BLaER1 treated with 17β-estradiol and CSF1 and Interleukin-3, amounts not matched to agents 10 nM and 100 nM (cell line): ENCODE data around the gene MED23.

Source experiments
- H3K27ac ChIP-seq, 11 experiments: shearing (Covaris generic); formaldehyde crosslinking; 2 replicates each; pipeline ENCODE4 v1.8.1; 2022
- H3K27me3 ChIP-seq, 11 experiments: shearing (Covaris generic); formaldehyde crosslinking; 2 replicates each; pipeline ENCODE4 v1.8.1; 2022
- H3K36me3 ChIP-seq, 11 experiments: shearing (Covaris generic); formaldehyde crosslinking; 2 replicates each; pipeline ENCODE4 v1.8.1; 2022
- H3K4me1 ChIP-seq, 10 experiments: shearing (Covaris generic); formaldehyde crosslinking; 2 replicates each; pipeline ENCODE4 v1.8.1; 2022
- H3K4me2 ChIP-seq, 11 experiments: shearing (Covaris generic); formaldehyde crosslinking; 2 replicates each; pipeline ENCODE4 v1.8.1; 2022
- H3K4me3 ChIP-seq, 10 experiments: shearing (Covaris generic); formaldehyde crosslinking; 2 replicates each; pipeline ENCODE4 v1.8.1; 2022
- H3K9ac ChIP-seq, 11 experiments: shearing (Covaris generic); formaldehyde crosslinking; 2 replicates each; pipeline ENCODE4 v1.8.1; 2022
- H3K9me3 ChIP-seq, 11 experiments: shearing (Covaris generic); formaldehyde crosslinking; replicated peaks in 1 of 11; 2 replicates each; pipeline ENCODE4 v1.8.1; 2022
- H4K20me1 ChIP-seq, 11 experiments: shearing (Covaris generic); formaldehyde crosslinking; 2 replicates each; pipeline ENCODE4 v1.8.1; 2022
- Cebpa-rat ChIP-seq, 11 experiments: shearing (Covaris generic); IDR thresholded peaks; 2 replicates each; pipeline ENCODE4 v1.8.1; 2022

MED23 gene

GRCh38 chr6:131597446-131597845 is 30.6 kb downstream of the MED23 start:
- no peak overlapping the region for H3K9ac ChIP-seq
- H3K36me3 ChIP-seq: peaks cover 89 to 99% (median 95%) of the 10 kb centered on the region in 11 experiments
- TF ChIP-seq Cebpa-rat (IDR thresholded peaks at IDR 0.05): no peak

DNA sequence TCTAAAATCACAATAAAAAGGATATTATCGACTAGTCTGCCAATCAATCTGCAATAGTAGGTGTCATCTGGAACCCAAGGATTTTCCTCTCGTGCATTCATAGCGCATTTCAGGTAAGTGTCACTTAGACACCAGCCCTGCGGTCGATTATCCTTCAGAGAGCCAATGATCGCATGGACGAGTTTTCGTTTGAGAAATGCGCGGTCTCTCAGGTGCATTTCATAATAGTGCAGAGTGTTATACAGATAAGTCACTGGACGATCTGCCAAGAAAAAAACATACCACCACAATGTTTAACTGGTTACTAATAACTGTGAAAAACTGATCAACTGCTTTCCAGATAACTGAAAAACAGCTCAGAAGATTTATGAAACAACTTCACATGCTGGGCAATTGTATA is 34.0 kb downstream of the MED23 start:
- Histone ChIP-seq H3K4me2 (no peak overlapping the region), H4K20me1 (no peaks in the 10 kb centered on the region; a peak in 1 of 22 replicates), H3K36me3 (peaks cover 89 to 99% (median 96%) of the 10 kb centered on the region in 11 experiments), H3K9ac (no peak overlapping the region), H3K27me3 (no peaks in the 10 kb centered on the region), H3K4me3 (no peak overlapping the region), H3K27ac (no peak overlapping the region), H3K9me3 (no peaks in the 10 kb centered on the region), H3K4me1 (no peaks in the 10 kb centered on the region)
- TF ChIP-seq Cebpa-rat (IDR thresholded peaks at IDR 0.05): no peak

More at GRCh38 chr6:131597446-131597845, 30.6 kb downstream of the MED23 start:
- Histone ChIP-seq H3K9me3 (no peaks in the 10 kb centered on the region), H3K27me3 (no peaks in the 10 kb centered on the region), H3K27ac (no peak overlapping the region), H3K4me2 (no peak overlapping the region), H3K4me3 (no peak overlapping the region), H3K4me1 (no peaks in the 10 kb centered on the region), H4K20me1 (no peaks in the 10 kb centered on the region; a peak in 2 of 22 replicates)

DNA sequence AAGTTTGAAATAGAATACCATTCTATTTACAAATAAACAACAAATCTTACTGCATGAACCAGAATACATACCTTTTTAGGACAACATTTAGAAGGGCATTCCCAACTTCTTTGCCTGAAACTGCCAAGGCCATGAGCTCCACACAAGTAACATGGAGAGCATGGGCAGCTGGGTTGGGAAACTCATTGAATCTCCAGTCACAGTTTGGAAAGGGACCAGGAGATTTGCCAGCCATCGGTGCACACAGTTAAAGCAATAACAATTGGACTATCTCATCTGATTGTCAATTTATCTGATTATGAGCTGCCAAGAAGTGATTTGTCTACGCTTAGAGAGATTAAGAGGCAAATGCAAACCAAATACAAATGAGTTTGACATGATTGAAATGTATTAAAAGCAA is 35.1 kb downstream of the MED23 start:
- Histone ChIP-seq H3K9me3 (no peaks in the 10 kb centered on the region), H3K9ac (no peak overlapping the region), H3K4me2 (no peak overlapping the region), H3K4me3 (no peak overlapping the region), H4K20me1 (no peaks in the 10 kb centered on the region), H3K27ac (no peak overlapping the region), H3K4me1 (no peaks in the 10 kb centered on the region), H3K27me3 (no peaks in the 10 kb centered on the region), H3K36me3 (peaks cover 88 to 99% (median 96%) of the 10 kb centered on the region in 11 experiments)
- TF ChIP-seq Cebpa-rat (IDR thresholded peaks at IDR 0.05): no peak

- H3K27me3 ChIP-seq: no peaks in the 10 kb centered on the region
- no peaks in the 10 kb centered on the region for H3K9me3 ChIP-seq
- no peaks in the 10 kb centered on the region for H4K20me1 ChIP-seq
- no peak overlapping the region for H3K4me2 ChIP-seq
- H3K27ac ChIP-seq: no peak overlapping the region
- no peak overlapping the region for H3K4me3 ChIP-seq
- H3K9ac ChIP-seq: no peak overlapping the region
- no peaks in the 10 kb centered on the region for H3K4me1 ChIP-seq
- no peak for TF ChIP-seq Cebpa-rat (IDR thresholded peaks at IDR 0.05)
- H3K36me3 ChIP-seq: peaks cover 91 to 99% (median 97%) of the 10 kb centered on the region in 11 experiments
Measured at GRCh38 chr6:131588643-131589042, 39.4 kb downstream of the MED23 start.

GRCh38 chr6:131587909-131588308 is 40.1 kb downstream of the MED23 start:
- no peaks in the 10 kb centered on the region for H3K9me3 ChIP-seq
- no peaks in the 10 kb centered on the region for H3K4me1 ChIP-seq
- no peak for TF ChIP-seq Cebpa-rat (IDR thresholded peaks at IDR 0.05)
- no peak overlapping the region for H3K4me3 ChIP-seq
- H3K9ac ChIP-seq: no peak overlapping the region
- H4K20me1 ChIP-seq: no peaks in the 10 kb centered on the region
- H3K36me3 ChIP-seq: peaks cover 93 to 100% (median 99%) of the 10 kb centered on the region in 11 experiments
- H3K4me2 ChIP-seq: no peak overlapping the region
- no peaks in the 10 kb centered on the region for H3K27me3 ChIP-seq
- no peak overlapping the region for H3K27ac ChIP-seq

DNA sequence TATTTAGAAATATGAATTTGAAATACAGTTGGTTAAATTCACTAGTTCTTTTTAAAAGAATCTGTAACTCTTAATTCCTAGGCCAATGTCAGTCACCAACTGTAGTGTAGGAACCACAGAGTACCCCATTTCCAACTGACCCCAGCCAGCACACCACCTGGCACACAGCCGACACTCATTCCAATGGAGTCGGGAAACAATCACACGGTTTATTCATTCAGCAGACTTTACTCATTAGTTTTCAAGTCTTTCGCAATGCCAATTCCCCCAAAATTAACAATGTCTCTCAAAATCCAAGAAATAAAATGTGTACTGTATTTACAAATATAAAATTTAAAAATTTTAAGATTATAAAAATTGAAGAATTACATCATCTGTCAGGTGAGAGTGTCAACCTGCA is 41.5 kb downstream of the MED23 start:
- H3K4me3 ChIP-seq: no peak overlapping the region
- no peak overlapping the region for H3K9ac ChIP-seq
- no peaks in the 10 kb centered on the region for H4K20me1 ChIP-seq
- TF ChIP-seq Cebpa-rat (IDR thresholded peaks at IDR 0.05): 0 out of 22 replicates have a peak, but pooled peaks of 1 of the 11 experiments have one; percentile 37
- peaks cover 89 to 100% (median 98%) of the 10 kb centered on the region in 11 experiments for H3K36me3 ChIP-seq
- no peaks in the 10 kb centered on the region for H3K27me3 ChIP-seq
- no peaks in the 10 kb centered on the region for H3K9me3 ChIP-seq
- no peak overlapping the region for H3K4me2 ChIP-seq
- no peaks in the 10 kb centered on the region for H3K4me1 ChIP-seq
- no peak overlapping the region for H3K27ac ChIP-seq

GRCh38 chr6:131581523-131581922 is 46.5 kb downstream of the MED23 start:
- Histone ChIP-seq H3K36me3 (peaks cover 64 to 98% (median 87%) of the 10 kb centered on the region in 11 experiments), H3K27me3 (no peaks in the 10 kb centered on the region), H4K20me1 (no peaks in the 10 kb centered on the region), H3K4me2 (no peak overlapping the region), H3K9me3 (no peaks in the 10 kb centered on the region), H3K9ac (no peak overlapping the region), H3K4me3 (no peak overlapping the region), H3K4me1 (no peaks in the 10 kb centered on the region), H3K27ac (no peak overlapping the region)
- TF ChIP-seq Cebpa-rat (IDR thresholded peaks at IDR 0.05): no peak

GRCh38 chr6:131575834-131576478 is 52.1 kb downstream of the MED23 start:
- H3K4me2 ChIP-seq: no peak overlapping the region
- H3K4me1 ChIP-seq: 0 out of 20 replicates have a peak, but pooled peaks cover 0 to 4% (median 0%) of the 10 kb centered on the region in 10 experiments
- H3K27me3 ChIP-seq: no peaks in the 10 kb centered on the region
- TF ChIP-seq Cebpa-rat (IDR thresholded peaks at IDR 0.05): no peak
- no peaks in the 10 kb centered on the region for H4K20me1 ChIP-seq
- H3K4me3 ChIP-seq: no peak overlapping the region
- H3K9ac ChIP-seq: no peak overlapping the region
- peaks cover 16 to 83% (median 42%) of the 10 kb centered on the region in 11 experiments for H3K36me3 ChIP-seq
- no peak overlapping the region for H3K27ac ChIP-seq
- no peaks in the 10 kb centered on the region for H3K9me3 ChIP-seq

- Histone ChIP-seq H3K9me3 (no peaks in the 10 kb centered on the region), H3K27ac (no peak overlapping the region), H3K4me3 (no peak overlapping the region), H3K4me2 (no peak overlapping the region), H3K9ac (no peak overlapping the region), H3K36me3 (peaks cover 7 to 71% (median 31%) of the 10 kb centered on the region in 11 experiments; a peak in 21 of 22 replicates), H3K4me1 (0 out of 20 replicates have a peak, but pooled peaks cover 0 to 4% (median 0%) of the 10 kb centered on the region in 10 experiments), H3K27me3 (no peaks in the 10 kb centered on the region), H4K20me1 (no peaks in the 10 kb centered on the region)
- TF ChIP-seq Cebpa-rat (IDR thresholded peaks at IDR 0.05): no peak
Measured at GRCh38 chr6:131574686-131575085, 53.4 kb downstream of the MED23 start.

GRCh38 chr6:131574133-131574532 is 53.9 kb downstream of the MED23 start:
- H3K27ac ChIP-seq: no peak overlapping the region

More at GRCh38 chr6:131574133-131574532, 53.9 kb downstream of the MED23 start:
- Histone ChIP-seq H4K20me1 (no peaks in the 10 kb centered on the region), H3K4me2 (no peak overlapping the region), H3K9me3 (no peaks in the 10 kb centered on the region), H3K4me1 (peaks cover 0 to 5% (median under 1%) of the 10 kb centered on the region in 10 experiments; a peak in 4 of 20 replicates), H3K4me3 (no peak overlapping the region), H3K9ac (no peak overlapping the region), H3K36me3 (peaks cover 7 to 65% (median 28%) of the 10 kb centered on the region in 11 experiments; a peak in 20 of 22 replicates), H3K27me3 (no peaks in the 10 kb centered on the region)
- TF ChIP-seq Cebpa-rat (IDR thresholded peaks at IDR 0.05): no peak
